HAP-1 (cell line): ENCODE data around the gene MRTFB.

Source experiments
- DNase-seq, 2 experiments: peaks; one replicate each; pipeline ENCODE4 v3.0.0-alpha.2; 2016 to 2020; ENCODE audit warnings: low spot score in 2 of 2
- H3K27me3 ChIP-seq: fragments of 250-450 bp; sonication (Bioruptor Pico); 2 replicates; pipeline ENCODE4 v1.5.1; 2020; ENCODE audit warnings: low read depth, mild to moderate bottlenecking, moderate library complexity
- H3K36me3 ChIP-seq: fragments of 250-450 bp; sonication (Bioruptor Pico); replicated peaks from 2 replicates; pipeline ENCODE4 v1.5.1; 2020; ENCODE audit warnings: mild to moderate bottlenecking
- H3K4me1 ChIP-seq: fragments of 250-450 bp; sonication (Bioruptor Pico); 2 replicates; pipeline ENCODE4 v1.5.1; 2020; ENCODE audit warnings: mild to moderate bottlenecking
- H3K4me3 ChIP-seq: fragments of 250-450 bp; sonication (Bioruptor Pico); 2 replicates; pipeline ENCODE4 v1.5.1; 2020; ENCODE audit warnings: mild to moderate bottlenecking, moderate library complexity
- H3K9me3 ChIP-seq: fragments of 250-450 bp; sonication (Bioruptor Pico); 2 replicates; pipeline ENCODE4 v1.5.1; 2020; ENCODE audit warnings: mild to moderate bottlenecking, moderate library complexity
- in situ Hi-C: fragments of 300-500 bp; cut with MboI; formaldehyde crosslinking; loops from 3 replicates; pipeline ENCODE4 v1.14.3; 2020; ENCODE audit warnings: low sequenced_read_pairs, inconsistent platforms, mixed read lengths

MRTFB gene

DNA sequence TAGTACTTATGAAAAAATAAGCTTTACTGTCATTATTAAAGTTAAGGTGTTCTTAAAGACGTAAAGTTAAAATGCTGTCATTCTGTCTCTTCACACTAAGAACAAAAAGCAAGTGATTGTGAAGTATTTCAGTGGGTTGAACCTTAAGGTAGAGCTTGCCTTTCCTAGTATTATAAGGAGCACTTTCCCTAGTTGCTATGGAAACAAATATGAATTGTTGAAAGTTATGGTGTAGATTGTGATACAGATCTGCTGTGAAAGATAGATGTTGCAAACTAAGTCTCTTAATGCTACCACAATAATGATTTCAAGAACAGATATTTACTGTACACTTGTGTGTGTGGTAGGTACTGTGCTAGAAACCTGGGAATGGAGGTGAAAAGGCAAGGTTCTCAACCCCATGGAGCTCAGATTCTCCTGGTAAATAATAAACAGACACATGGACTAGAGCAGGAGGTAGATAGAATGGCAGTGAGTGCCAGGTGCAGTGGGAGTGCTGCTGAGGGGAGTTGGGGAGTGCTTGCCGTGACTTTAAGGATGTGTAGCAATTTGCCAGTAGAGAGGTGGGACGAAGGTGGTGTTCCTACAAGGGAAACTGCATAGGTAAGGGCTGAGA, 34.7 kb downstream of the MRTFB start:
- Histone ChIP-seq H3K36me3 (no peaks in the 10 kb centered on the region), H3K9me3 (no peaks in the 10 kb centered on the region), H3K4me3 (no peak overlapping the region), H3K4me1 (no peaks in the 10 kb centered on the region), H3K27me3 (no peaks in the 10 kb centered on the region)
- in situ Hi-C loops = no loop called here
- no peak for DNase-seq

DNA sequence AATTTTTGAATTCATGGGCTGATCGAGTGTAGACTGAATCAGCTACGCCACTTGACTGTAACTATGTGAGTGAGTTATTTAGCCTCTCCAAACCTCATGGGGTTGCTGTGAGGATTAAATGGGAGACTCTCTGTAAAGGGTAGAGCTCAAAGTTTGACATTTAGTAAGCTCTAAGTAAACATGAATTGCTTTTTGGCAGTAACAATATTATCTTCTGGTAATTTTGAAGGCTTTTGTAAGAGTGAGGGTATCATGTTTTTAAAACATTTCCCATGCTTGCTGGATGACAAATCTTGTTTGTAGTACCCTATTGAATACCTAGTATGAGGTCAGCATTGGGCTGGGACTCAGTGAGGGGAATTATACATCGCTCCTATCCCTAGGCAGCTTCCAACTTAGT, 35.3 kb downstream of the MRTFB start:
- DNase-seq = no peak
- Histone ChIP-seq H3K9me3 (no peaks in the 10 kb centered on the region), H3K4me1 (no peaks in the 10 kb centered on the region), H3K27me3 (no peaks in the 10 kb centered on the region), H3K4me3 (no peak overlapping the region), H3K36me3 (no peaks in the 10 kb centered on the region)
- in situ Hi-C loops = no loop called here

DNA sequence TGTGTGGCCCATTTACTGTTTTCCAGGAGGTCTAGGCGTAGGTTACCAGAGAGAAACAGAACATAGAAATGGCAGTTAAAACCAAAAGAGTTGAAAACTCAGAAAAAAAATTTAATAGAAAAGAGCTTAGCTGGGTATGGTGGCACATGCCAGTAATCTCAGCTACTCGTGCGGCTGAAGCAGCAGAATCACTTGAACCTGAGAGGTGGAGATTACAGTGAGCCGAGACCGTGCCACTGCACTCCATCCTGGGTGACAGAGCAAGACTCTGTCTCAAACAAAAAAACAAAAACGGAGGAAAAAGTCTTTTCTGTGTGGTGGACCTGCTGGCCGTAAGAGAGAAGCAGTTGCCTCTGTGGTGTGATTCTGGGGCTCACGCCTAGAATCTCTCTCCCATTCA, 35.8 kb downstream of the MRTFB start:
- in situ Hi-C loops = no loop called here
- no peak for DNase-seq
- Histone ChIP-seq H3K36me3 (no peaks in the 10 kb centered on the region), H3K4me1 (no peaks in the 10 kb centered on the region), H3K9me3 (no peaks in the 10 kb centered on the region), H3K4me3 (no peak overlapping the region), H3K27me3 (no peaks in the 10 kb centered on the region)

DNA sequence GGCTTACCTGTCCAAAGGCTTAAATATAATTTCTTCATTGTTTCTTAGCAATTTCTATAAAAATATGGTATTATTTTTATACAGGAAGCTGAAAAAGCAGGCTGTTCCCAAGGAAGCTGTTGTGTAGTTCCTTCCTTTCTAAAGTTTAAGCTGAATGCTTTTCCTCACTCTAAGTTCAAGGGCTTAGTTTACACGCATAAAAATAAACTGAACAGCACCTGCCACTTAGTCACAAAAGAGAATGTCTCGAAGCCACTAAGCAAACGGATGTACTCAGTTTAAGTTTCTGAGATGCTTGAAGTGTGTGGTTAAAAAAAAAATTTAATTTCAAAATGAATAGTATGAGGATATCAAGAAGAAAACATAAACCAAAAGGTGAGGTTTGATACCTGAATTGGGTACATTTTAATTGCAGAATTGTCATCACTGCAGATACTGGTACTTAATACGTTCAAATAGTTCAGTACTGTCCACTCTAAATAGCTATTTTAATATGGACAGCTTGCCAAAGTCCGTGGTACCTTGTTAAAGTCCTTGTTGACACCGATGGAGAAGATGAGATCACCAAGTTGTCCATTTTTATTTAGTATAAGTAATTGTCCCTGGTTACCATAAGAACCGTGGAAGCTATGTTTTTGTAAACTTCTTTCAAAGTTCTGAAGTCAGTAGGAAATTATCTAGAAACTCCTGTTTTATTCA, 38.1 kb downstream of the MRTFB start:
- no peak overlapping the region for H3K4me3 ChIP-seq
- in situ Hi-C loops = no loop called here
- H3K9me3 ChIP-seq = no peaks in the 10 kb centered on the region
- DNase-seq = no peak
- no peaks in the 10 kb centered on the region for H3K36me3 ChIP-seq
- no peaks in the 10 kb centered on the region for H3K4me1 ChIP-seq
- H3K27me3 ChIP-seq = no peaks in the 10 kb centered on the region

DNA sequence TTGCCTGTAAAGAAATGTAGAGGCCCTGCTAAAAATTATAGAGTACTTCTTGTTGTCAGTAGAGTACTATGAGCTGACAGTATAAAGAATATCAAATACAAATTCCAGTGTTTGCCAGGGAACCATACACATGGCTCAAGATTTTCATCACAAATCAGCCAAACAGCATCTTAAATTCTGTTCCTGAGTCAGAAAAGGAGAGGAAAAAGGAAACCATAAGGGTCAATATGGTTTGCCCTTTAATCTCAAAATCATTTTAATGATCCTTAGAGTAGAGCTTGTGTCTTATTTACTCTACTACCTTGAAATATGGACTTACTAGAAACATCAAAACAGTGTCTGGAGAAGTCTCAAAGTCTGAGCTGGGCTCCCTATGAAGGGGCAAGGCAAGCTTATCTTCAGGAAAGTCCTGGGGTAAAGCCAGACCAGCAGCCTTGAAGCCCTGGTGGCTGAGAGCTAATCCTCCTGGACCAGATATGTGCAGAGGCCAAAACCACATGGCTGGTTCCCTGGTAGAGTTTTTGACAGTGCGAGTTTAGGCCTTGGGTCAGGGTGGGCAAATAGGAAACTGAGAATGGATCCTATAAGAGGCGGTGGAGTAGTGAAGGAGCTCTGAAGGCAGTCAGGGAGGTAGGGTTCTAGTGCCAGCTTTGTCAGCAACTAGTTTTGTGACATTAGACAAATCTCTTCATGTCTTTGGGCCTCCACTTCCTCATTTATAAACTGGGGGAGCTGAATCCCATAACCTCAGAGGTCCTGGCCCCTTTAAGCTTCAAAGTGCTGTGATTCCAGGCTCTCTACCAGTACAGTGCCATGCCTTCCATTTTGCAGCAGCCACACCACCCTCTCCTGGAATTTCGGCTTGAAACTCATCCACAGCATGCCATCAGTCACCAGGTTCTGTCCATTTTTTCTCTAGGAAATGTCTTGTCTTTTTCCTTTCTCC, 38.9 kb downstream of the MRTFB start:
- DNase-seq = no peak

DNA sequence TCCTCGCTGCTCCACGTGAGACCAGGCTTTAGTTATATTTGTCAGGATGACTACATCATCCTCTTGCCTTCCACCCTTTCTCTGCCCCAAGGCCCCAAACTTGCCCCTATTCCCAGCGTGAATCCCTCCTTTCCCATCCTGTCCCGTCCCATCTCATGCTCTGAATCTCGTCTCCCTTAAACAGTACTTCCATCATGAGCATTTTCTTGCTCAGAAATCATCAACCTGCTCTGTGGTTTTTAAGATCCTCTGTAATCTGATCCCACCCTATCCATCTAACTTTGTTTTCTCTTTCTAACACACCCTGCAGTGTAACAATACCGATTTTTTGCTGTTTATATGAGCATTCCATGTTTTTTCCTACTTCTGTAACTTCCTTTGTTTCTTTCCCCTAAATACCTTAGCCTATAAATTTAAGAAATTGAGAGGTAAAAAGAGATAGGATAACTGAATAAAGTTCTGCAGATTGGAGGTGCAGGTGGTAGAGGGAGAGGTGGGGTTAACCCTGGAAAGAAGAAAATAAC, 39.7 kb downstream of the MRTFB start:
- no peaks in the 10 kb centered on the region for H3K27me3 ChIP-seq
- no peaks in the 10 kb centered on the region for H3K9me3 ChIP-seq
- in situ Hi-C loops = no loop called here
- DNase-seq = no peak
- H3K4me3 ChIP-seq = no peak overlapping the region
- no peaks in the 10 kb centered on the region for H3K36me3 ChIP-seq
- H3K4me1 ChIP-seq = no peaks in the 10 kb centered on the region; the same call in 1 of the 2 replicates

More for the DNA sequence above, 38.9 kb downstream of the MRTFB start:
- H3K4me1 ChIP-seq = no peaks in the 10 kb centered on the region
- no peaks in the 10 kb centered on the region for H3K9me3 ChIP-seq
- in situ Hi-C loops = no loop called here
- H3K4me3 ChIP-seq = no peak overlapping the region
- H3K36me3 ChIP-seq = no peaks in the 10 kb centered on the region
- H3K27me3 ChIP-seq = no peaks in the 10 kb centered on the region

DNA sequence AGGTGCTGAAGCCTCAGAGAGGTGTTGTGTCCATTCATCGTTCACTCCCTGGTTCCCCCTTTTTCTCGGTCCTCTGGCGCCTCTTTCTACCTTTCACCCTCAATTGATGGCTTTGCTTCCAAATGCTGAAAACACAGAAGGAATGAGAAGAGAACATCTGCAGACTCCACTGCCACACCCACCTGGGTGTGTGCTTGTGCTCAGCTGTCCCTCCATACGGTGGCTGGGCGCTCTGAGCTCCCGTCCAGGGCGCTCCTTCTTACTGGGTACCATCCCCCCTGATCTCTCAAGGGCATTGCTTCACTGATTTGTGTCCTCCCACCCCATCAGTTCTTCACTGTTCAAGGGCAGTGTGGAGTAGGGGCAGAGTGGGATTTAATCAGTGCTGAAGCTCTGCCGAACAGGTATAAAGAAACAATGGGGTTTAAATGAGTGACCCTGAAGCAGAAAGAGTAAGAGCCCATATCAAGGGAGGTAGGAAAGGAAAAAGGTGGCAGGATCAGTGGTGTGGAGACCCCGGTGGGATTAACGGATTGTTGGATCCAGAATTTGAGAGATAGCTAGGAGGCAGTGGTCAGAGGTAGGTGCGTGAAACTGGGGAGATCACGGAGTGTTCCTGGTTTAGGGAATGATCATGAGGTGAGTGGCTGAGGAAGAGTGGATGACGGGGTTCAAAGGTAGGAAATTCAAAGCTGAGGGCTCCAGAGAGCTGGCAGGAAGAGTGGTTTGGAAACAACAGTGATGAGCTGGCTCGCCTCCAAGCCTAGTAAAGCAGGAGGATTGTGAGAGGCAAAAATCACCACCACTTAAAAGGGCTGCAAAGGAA, 40.8 kb downstream of the MRTFB start:
- DNase-seq = no peak
- in situ Hi-C loops = no loop called here
- Histone ChIP-seq H3K9me3 (no peaks in the 10 kb centered on the region), H3K4me3 (no peak overlapping the region), H3K27me3 (no peaks in the 10 kb centered on the region), H3K36me3 (no peaks in the 10 kb centered on the region), H3K4me1 (no peaks in the 10 kb centered on the region; the same call in 1 of the 2 replicates)

DNA sequence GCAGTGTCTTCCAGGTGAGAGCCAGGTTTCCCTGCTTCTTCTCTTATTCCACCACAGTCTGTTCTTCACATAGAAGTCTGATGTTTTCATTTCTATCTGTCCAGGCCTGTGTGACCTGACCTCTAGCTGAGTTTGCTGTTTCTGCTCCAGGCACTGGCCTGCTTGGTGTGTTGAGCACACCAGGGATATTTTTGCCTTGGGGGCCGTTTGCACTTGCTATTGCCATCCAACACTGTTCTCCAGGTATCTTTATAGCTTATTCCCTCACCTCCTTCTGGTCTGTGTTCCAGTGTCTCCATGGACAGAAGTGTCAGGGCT, 41.4 kb downstream of the MRTFB start:
- Histone ChIP-seq H3K4me1 (no peaks in the 10 kb centered on the region; the same call in 1 of the 2 replicates), H3K9me3 (no peaks in the 10 kb centered on the region), H3K4me3 (no peak overlapping the region), H3K36me3 (no peaks in the 10 kb centered on the region), H3K27me3 (no peaks in the 10 kb centered on the region)
- DNase-seq = no peak
- in situ Hi-C loops = no loop called here

DNA sequence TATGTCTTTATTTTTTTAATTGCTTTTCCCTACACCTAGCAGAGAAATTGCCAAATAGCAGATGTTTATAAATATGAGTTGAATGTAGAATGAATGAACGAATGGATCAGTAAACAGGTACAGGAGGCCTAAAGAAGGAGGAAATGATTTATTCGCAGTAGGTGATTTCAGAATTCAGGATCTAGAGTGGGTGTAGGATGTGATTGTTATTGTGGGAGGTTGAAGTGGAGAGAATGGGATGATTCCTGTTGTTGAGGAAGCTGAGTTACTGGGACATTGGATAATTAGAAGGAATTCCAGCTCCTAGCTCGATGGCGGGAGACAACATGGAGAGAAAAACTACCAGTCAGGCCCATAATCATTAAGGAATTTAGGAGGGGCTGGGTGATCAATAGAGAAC, 42.2 kb downstream of the MRTFB start:
- Histone ChIP-seq H3K4me1 (no peaks in the 10 kb centered on the region; the same call in 1 of the 2 replicates), H3K27me3 (no peaks in the 10 kb centered on the region), H3K9me3 (no peaks in the 10 kb centered on the region), H3K36me3 (no peaks in the 10 kb centered on the region), H3K4me3 (no peak overlapping the region)
- in situ Hi-C loops = no loop called here
- DNase-seq = no peak

DNA sequence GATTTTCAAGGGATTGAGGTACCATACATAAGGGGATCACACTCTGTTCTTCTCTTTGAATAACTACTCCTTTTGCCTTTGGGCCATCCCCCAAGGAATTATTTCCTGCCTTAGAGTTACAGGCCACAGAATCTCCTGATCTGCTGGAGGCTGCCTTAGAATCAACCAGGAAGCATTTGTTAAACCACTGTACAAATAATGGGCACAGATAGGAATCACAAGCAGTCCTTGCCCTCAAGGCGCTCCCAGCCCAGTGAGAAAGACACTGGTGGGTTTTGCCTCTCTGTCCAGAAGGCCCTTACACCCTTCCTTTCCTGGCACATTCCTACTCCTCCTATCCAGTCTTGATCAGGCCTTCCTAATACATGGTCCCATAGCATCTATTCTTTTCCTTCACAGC, 45.9 kb downstream of the MRTFB start:
- in situ Hi-C loops = no loop called here
- H3K36me3 ChIP-seq = 0 out of 2 replicates have a peak, but pooled peaks cover 2% of the 10 kb centered on the region
- no peaks in the 10 kb centered on the region for H3K27me3 ChIP-seq
- DNase-seq = no peak
- no peak overlapping the region for H3K4me3 ChIP-seq
- no peaks in the 10 kb centered on the region for H3K9me3 ChIP-seq
- H3K4me1 ChIP-seq = peaks cover 18% of the 10 kb centered on the region

DNA sequence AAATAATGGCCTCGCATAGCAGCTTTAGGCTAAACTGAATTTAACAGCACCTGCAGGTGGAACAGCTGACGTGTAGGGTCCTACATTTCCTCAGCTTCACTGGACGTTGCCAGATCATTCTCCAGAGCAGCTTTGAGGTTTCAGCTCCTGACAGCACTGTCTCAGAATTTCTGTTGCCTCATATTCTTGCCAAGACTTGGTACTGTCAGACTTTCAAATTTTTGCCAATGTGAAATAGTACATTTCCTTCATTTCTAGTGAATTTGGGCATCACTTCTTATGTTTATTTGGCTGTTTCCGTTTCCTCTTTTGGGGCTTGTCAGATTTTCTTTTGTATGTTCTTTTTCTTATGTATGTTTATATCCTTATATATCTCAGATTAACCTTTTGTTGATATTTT, 48.7 kb downstream of the MRTFB start:
- Histone ChIP-seq H3K4me1 (peaks cover 18% of the 10 kb centered on the region), H3K27me3 (no peaks in the 10 kb centered on the region), H3K36me3 (0 out of 2 replicates have a peak, but pooled peaks cover 2% of the 10 kb centered on the region), H3K9me3 (no peaks in the 10 kb centered on the region), H3K4me3 (no peak overlapping the region)
- in situ Hi-C loops = no loop called here
- no peak for DNase-seq

DNA sequence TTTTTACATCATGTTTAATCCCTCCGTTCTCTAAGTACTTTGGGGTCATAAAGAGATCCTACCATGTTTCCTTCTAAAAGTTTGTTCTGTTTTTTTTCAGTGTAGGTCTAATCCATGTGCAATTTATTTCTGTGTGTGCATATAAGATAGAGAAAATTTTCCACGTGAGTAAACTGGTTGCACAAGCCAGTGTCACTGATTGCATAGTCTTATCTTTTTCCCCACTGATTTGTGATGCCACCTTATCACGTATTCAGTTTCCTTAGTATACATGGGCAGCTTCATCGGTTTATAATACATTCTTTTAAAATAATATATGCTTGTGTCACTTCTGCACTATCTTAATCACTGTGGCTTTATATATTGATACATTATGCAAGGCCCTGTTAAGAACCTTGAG, 49.2 kb downstream of the MRTFB start:
- Histone ChIP-seq H3K4me1 (peaks cover 18% of the 10 kb centered on the region), H3K27me3 (no peaks in the 10 kb centered on the region), H3K36me3 (0 out of 2 replicates have a peak, but pooled peaks cover 2% of the 10 kb centered on the region), H3K4me3 (no peak overlapping the region), H3K9me3 (no peaks in the 10 kb centered on the region)
- peak in 1 of 2 experiments; percentile 20 for DNase-seq
- in situ Hi-C loops = no loop called here

DNA sequence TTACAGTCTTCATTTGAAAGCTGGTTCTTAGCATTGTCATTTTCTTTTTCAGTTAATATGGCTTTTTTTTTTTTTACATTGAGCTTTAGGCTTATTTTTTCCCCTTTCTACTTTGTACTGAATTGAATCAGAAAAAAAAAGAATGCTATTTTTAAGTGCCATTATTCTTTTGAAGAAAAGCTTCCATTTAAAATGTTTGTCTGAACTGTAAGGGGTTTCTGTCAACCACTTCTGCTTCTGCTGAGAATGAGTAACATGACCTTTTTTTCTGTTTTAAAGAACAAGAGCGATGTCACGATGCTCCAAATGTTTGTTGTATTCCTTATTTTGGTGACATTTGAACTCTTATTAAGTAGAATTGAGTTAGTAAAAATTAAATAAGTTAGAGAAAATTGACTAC, 50.0 kb downstream of the MRTFB start:
- Histone ChIP-seq H3K4me1 (peaks cover 18% of the 10 kb centered on the region), H3K36me3 (0 out of 2 replicates have a peak, but pooled peaks cover 2% of the 10 kb centered on the region), H3K9me3 (no peaks in the 10 kb centered on the region), H3K4me3 (no peak overlapping the region), H3K27me3 (no peaks in the 10 kb centered on the region)
- in situ Hi-C loops = no loop called here
- peak in 1 of 2 experiments; percentile 19 for DNase-seq
